ENCODE data around the gene IRAK3. TPM values are rescaled to one million over a fixed set of nuclear protein-coding genes. Genes with fewer than 3 reads are reported as not detected.

IRAK3 gene
- total RNA-seq, 4 donors from 2014 or later: 62.3 to 136 (median 76.2) TPM

DNA sequence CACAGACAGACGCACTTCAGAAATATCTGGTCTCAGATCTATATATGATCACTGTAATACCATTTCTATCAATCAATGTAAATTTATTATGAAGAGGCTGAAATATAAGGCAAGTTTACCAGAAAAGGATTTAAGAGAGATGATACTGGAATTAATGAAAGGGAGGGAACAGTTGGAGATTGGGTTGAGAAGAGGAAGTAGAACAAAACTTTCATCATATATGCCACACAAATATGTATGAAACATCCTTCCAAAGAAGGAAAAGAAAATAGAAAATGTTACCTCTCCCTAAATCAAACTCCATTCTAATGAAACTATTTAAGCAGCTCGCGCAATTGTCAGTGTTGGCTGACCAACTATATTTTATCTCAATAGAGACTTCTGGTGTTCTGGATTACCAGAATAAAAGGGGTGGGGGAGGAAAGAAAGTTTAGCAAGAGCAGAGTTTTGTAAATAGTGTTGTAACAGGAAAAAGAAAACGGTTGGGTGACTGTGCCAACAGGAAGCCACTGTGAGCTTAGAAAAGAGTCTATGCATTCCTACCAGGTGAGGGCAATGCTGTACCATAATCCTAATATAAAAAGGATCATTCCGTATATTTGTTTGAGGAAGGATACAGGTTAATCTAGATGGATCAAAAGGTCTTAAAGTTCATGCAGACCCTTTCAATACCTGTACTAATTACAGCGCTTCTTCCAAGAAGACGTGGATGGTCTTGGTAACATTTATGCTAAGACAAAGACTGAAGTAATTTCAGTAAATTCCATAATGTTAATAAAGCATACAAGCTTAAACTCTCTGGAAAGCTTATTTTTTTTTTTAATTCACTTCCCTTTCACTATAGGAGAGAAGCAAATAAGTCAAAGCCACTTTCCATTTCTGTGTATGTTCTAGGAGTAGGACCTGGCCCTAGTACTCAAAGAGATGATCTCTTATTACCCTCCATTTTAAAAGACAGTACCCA is 43.9 kb upstream of the IRAK3 start:
- DNase-seq (ENCODE audit: low spot score): no peak
- peak; percentile 90 for ATAC-seq (ENCODE audit: low FRiP score)
- TF ChIP-seq, protein P1, sequence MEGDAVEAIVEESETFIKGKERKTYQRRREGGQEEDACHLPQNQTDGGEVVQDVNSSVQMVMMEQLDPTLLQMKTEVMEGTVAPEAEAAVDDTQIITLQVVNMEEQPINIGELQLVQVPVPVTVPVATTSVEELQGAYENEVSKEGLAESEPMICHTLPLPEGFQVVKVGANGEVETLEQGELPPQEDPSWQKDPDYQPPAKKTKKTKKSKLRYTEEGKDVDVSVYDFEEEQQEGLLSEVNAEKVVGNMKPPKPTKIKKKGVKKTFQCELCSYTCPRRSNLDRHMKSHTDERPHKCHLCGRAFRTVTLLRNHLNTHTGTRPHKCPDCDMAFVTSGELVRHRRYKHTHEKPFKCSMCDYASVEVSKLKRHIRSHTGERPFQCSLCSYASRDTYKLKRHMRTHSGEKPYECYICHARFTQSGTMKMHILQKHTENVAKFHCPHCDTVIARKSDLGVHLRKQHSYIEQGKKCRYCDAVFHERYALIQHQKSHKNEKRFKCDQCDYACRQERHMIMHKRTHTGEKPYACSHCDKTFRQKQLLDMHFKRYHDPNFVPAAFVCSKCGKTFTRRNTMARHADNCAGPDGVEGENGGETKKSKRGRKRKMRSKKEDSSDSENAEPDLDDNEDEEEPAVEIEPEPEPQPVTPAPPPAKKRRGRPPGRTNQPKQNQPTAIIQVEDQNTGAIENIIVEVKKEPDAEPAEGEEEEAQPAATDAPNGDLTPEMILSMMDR (IDR thresholded peaks at IDR 0.05): peak in 1 of 3 donors; percentile 9

DNA sequence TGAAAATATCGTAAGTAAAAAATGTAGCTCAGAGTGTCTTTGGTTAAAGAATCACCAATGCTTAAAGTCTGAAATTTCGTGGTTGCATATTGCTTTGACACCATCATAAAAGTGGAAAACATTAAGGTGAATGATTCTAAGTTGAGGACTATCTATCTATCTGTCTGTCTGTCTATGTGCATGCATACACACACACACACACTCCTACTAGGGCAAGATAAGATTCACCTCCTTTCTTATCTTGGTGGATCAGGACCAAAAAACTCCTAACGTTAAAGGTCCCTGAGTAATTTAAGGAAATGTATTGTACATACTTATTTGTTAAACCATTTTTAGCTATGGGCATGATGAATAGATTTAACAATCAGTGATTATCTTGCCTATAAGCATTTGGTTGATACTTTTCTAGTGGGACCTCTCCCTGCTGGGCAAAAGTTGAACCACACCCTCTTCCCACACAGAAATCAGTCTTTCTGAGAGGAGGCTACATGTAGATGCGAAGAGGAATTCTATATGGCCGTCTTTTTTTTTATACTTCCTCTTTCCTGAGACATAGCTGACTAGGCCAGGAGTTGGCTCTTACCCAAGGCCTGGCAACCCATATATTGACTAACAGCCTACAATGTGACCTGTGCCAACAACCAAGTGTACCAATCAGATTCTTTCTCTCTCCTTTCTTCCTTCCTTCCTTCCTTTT is 39.2 kb upstream of the IRAK3 start:
- no peak for ATAC-seq (ENCODE audit: low FRiP score)
- DNase-seq (ENCODE audit: low spot score): no peak
- TF ChIP-seq, protein P1 (IDR thresholded peaks at IDR 0.05): no peak

DNA sequence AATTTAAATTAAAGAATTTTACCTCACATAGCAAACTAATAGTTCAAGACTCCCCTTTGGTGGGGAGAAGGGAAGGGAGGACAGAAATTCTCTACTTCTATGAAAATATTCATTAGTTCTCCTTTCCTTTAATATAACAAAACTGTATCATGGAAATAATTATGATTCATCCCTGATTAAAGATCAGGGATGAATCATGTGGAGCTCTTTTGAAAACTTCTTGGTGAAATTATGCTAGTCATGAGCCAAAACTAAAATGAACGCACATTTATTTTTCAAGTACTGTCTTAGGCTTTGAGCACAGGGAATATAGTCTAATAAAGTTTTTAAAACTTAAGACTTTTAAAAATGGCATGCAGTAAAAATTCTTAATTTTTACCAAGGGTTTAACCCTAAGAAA is 36.3 kb upstream of the IRAK3 start:
- DNase-seq (ENCODE audit: low spot score) (no peak), ATAC-seq (ENCODE audit: low FRiP score) (peak; percentile 75)
- TF ChIP-seq, protein P1 (IDR thresholded peaks at IDR 0.05): no peak

DNA sequence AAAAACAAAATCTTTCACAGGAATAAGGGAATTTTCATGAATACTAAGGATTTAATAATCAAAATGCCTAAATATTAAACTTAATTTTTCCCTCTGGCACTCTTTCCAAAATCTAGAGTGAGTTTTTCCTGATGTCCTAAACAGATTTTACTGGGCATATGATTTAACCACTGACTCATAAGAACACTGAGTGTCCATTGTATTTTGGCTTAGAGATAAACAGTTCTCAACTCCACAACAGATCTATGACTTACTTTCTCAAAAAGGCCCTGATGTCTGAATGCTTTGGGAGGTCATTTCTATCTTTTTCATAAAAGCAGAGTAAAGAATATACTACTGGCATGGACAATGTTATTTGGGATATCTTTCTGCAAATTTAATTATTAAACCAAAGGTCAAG is 34.2 kb upstream of the IRAK3 start:
- TF ChIP-seq, protein P1 (IDR thresholded peaks at IDR 0.05): no peak
- DNase-seq (ENCODE audit: low spot score) (no peak), ATAC-seq (ENCODE audit: low FRiP score) (peak; percentile 43)

DNA sequence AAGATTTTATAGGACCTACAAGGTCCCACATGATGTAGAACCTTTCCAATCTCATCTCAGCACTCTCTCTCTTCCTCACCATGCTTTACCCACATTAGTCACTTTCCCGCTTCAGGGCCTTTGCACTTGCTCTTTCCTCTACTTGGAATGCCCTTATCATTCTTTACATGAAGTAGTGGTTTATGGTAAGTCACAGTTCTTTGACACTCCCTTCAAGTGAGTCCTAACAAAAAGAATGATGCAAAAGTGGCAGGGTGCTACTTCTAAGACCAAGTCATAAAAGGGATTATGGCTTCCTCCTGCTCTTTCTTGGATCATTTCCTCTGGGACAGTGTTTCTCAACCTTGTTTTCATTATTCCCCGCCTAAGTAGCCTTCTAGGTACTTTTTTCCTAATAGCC is 32.4 kb upstream of the IRAK3 start:
- DNase-seq (ENCODE audit: low spot score) (no peak), ATAC-seq (ENCODE audit: low FRiP score) (no peak)
- TF ChIP-seq, protein P1 (IDR thresholded peaks at IDR 0.05): no peak

DNA sequence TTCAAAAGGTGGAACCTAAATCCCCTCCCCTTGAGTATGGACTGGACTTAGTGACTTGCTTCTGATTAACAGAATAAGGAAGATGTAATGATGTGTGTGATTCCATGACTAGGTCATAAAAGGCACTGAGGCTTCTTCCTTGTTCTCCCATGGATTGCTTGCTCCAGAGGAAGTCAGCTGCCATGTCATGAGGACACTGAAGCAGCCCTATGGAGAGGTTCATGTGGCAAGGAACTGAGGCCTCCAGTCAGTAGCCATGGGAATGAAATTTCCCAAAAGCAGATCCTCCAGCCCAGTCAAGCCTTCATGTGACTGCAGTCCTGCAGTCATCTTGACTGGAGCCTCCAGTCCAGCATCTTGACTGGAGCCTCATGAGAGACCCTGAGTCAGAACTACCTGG is 29.9 kb upstream of the IRAK3 start:
- ATAC-seq (ENCODE audit: low FRiP score): no peak
- TF ChIP-seq, protein P1 (IDR thresholded peaks at IDR 0.05): no peak

More for the DNA sequence above, 29.9 kb upstream of the IRAK3 start:
- no peak for DNase-seq (ENCODE audit: low spot score)
